SKM-1 (cell line): Measurements from ENCODE around the gene IGF2R.
"Not testable (repeated sequence)": the region's sequence is repeated elsewhere in the genome, so short reads cannot be mapped to it uniquely, and the experiment has no call there.

Experiments used
- DNase-seq: peaks from one replicate; lab custom pipeline; 2025; ENCODE audit not compliant: unreplicated experiment; lab: John Stamatoyannopoulos, UW

IGF2R gene

GRCh38 chr6:160116411-160116810, 147.5 kb downstream of the IGF2R start:
- DNase-seq = no peak

- DNase-seq = no peak
Measured at GRCh38 chr6:160117137-160117536, 148.3 kb downstream of the IGF2R start.

GRCh38 chr6:160118620-160119229, 149.8 kb downstream of the IGF2R start:
- no peak for DNase-seq

- DNase-seq = no peak
Measured at GRCh38 chr6:160120087-160120486, 151.2 kb downstream of the IGF2R start.

- DNase-seq = no peak
Measured at GRCh38 chr6:160121558-160121957, 152.7 kb downstream of the IGF2R start, which contains the start of gene SLC22A1. Gene SLC22A1 (plus strand): TSS chr6:160121815. CDS start chr6:160121936, 121 bp downstream.

- no peak for DNase-seq
Measured at GRCh38 chr6:160121981-160122380, 153.1 kb downstream of the IGF2R start.

- no peak for DNase-seq
Measured at GRCh38 chr6:160122744-160123143, 153.9 kb downstream of the IGF2R start.

GRCh38 chr6:160124007-160124406, 155.1 kb downstream of the IGF2R start:
- no peak for DNase-seq

- DNase-seq = no peak
Measured at GRCh38 chr6:160124605-160125004, 155.7 kb downstream of the IGF2R start.

- DNase-seq = not testable (repeated sequence)
Measured at GRCh38 chr6:160125105-160125504, 156.2 kb downstream of the IGF2R start.

GRCh38 chr6:160127270-160128124, 158.6 kb downstream of the IGF2R start:
- DNase-seq = no peak

GRCh38 chr6:160128125-160128683, 159.3 kb downstream of the IGF2R start:
- no peak for DNase-seq

- DNase-seq = no peak
Measured at GRCh38 chr6:160128879-160129516, 160.1 kb downstream of the IGF2R start.

- no peak for DNase-seq
Measured at GRCh38 chr6:160129881-160130615, 161.2 kb downstream of the IGF2R start.

- no peak for DNase-seq
Measured at GRCh38 chr6:160130729-160131484, 162.0 kb downstream of the IGF2R start.

GRCh38 chr6:160131636-160132296, 162.9 kb downstream of the IGF2R start:
- DNase-seq = no peak

- no peak for DNase-seq
Measured at GRCh38 chr6:160132297-160132637, 163.4 kb downstream of the IGF2R start.

- DNase-seq = no peak
Measured at GRCh38 chr6:160132776-160133338, 164.0 kb downstream of the IGF2R start.
